Thoracic aorta (tissue), 2 donors: ENCODE data around the gene GMPPB. TPM values are rescaled to one million over a fixed set of nuclear protein-coding genes. Genes with fewer than 3 reads are reported as not detected.

Experiments used
- ATAC-seq: fragments of 150-250 bp; one replicate; pipeline ENCODE4 v1.8.0; 2017; ENCODE audit warnings: low read depth; ENCODE audit not compliant: insufficient number of reproducible peaks, low FRiP score
- DNase-seq: peaks from one replicate; pipeline ENCODE4 v3.0.0-alpha.2; 2020; ENCODE audit warnings: low spot score
- H3K27ac ChIP-seq, 2 donors: fragments of 200-600 bp; sonication (generic); 1 replicate in 1 of 2; 2 replicates in 1 of 2; pipeline ENCODE4 v1.5.1; 2016; ENCODE audit warnings: mild to moderate bottlenecking in 2 of 2, moderate library complexity in 2 of 2
- H3K27me3 ChIP-seq: fragments of 200-600 bp; sonication (generic); replicated peaks from 2 replicates; pipeline ENCODE4 v1.6.0; 2016; ENCODE audit warnings: mild to moderate bottlenecking; ENCODE audit not compliant: insufficient read depth
- H3K36me3 ChIP-seq: fragments of 200-600 bp; sonication (generic); one replicate; pipeline ENCODE4 v1.5.1; 2016
- H3K4me1 ChIP-seq, 2 donors: fragments of 200-600 bp; sonication (generic); 1 replicate in 1 of 2; 2 replicates in 1 of 2; pipeline versions ENCODE4 v1.5.1 to v1.6.0; 2016; ENCODE audit warnings: low read depth in 2 of 2, mild to moderate bottlenecking in 1 of 2; ENCODE audit not compliant: control insufficient read depth in 1 of 2
- H3K4me3 ChIP-seq: fragments of 200-600 bp; sonication (generic); 2 replicates; pipeline ENCODE4 v1.5.1; 2016; ENCODE audit warnings: mild to moderate bottlenecking
- H3K9me3 ChIP-seq: fragments of 200-600 bp; sonication (generic); 2 replicates; pipeline ENCODE4 v1.5.1; 2016
- total RNA-seq, 2 donors: library from RNA; depleted of rRNA; stranded (reverse); fragments of >200 nt; gene quantifications; one replicate each; pipeline versions ENCODE4 v1.1.0 to v1.2.3, GENCODE V29; 2016
- TF ChIP-seq, protein P1 (sequence below): fragments of 200-600 bp; sonication (generic); IDR thresholded peaks from one replicate; pipeline ENCODE4 v1.5.1; 2019; ENCODE audit warnings: antibody characterized with exemption

Gene GMPPB
- total RNA-seq, 2 donors from 2014 or later, result 30.5 to 43.1 TPM

DNA sequence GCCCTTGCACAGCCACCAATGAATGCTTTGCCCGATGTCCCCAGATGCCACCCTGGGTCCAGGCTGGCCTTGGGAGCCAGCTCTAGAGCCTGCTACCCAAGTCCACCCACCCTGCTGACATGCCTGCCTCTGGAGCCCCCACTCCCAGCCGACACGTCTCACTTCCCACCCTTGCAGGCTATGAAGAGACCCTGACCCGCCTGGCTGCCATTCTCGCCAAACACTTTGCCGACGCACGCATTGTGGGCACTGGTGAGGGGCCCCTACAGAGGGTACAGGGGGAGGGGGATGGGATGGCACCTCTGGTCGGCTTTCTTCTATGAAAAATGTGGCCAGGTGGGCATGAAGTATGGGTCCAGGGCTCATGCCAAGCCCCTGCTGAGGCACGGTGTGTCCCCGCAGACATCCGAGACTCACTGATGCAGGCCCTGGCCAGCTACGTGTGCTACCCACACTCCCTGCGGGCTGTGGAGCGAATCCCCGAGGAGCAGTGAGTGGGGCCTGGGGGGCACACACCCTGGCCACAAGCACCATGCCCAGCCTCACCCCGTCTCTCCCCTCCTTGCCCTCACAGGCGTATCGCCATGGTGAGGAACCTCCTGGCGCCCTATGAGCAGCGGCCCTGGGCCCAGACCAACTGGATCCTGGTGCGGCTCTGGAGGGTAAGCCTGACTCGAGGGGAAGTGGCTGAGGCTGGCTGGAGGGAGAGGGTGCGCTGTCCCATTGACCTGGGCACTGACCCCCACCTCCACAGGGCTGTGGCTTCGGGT, 10.2 kb downstream of the GMPPB start:
- DNase-seq, result no peak
- ATAC-seq, result no peak

GRCh38 chr3:49712631-49713317, 11.0 kb downstream of the GMPPB start:
- no peak overlapping the region for H3K4me3 ChIP-seq
- H3K36me3 ChIP-seq, result peaks cover 30% of the 10 kb centered on the region
- ATAC-seq (no peak), DNase-seq (no peak)
- H3K27me3 ChIP-seq, result no peaks in the 10 kb centered on the region
- no peak overlapping the region for H3K27ac ChIP-seq
- no peaks in the 10 kb centered on the region for H3K9me3 ChIP-seq
- no peaks in the 10 kb centered on the region for H3K4me1 ChIP-seq
- TF ChIP-seq, protein P1, sequence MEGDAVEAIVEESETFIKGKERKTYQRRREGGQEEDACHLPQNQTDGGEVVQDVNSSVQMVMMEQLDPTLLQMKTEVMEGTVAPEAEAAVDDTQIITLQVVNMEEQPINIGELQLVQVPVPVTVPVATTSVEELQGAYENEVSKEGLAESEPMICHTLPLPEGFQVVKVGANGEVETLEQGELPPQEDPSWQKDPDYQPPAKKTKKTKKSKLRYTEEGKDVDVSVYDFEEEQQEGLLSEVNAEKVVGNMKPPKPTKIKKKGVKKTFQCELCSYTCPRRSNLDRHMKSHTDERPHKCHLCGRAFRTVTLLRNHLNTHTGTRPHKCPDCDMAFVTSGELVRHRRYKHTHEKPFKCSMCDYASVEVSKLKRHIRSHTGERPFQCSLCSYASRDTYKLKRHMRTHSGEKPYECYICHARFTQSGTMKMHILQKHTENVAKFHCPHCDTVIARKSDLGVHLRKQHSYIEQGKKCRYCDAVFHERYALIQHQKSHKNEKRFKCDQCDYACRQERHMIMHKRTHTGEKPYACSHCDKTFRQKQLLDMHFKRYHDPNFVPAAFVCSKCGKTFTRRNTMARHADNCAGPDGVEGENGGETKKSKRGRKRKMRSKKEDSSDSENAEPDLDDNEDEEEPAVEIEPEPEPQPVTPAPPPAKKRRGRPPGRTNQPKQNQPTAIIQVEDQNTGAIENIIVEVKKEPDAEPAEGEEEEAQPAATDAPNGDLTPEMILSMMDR, result no peak

More for the DNA sequence above, 10.2 kb downstream of the GMPPB start:
- H3K36me3 ChIP-seq, result peaks cover 30% of the 10 kb centered on the region
- peaks cover under 1 to 2% of the 10 kb centered on the region in 2 donors for H3K4me1 ChIP-seq
- H3K4me3 ChIP-seq, result no peak overlapping the region
- H3K9me3 ChIP-seq, result no peaks in the 10 kb centered on the region
- no peak overlapping the region for H3K27ac ChIP-seq
- TF ChIP-seq, protein P1, result no peak
- H3K27me3 ChIP-seq, result no peaks in the 10 kb centered on the region

- no peaks in the 10 kb centered on the region for H3K27me3 ChIP-seq
- no peaks in the 10 kb centered on the region for H3K4me1 ChIP-seq
- peaks cover 30% of the 10 kb centered on the region for H3K36me3 ChIP-seq
- H3K4me3 ChIP-seq, result no peak overlapping the region
- no peaks in the 10 kb centered on the region for H3K9me3 ChIP-seq
- ATAC-seq (no peak), DNase-seq (no peak)
- no peak overlapping the region for H3K27ac ChIP-seq
- TF ChIP-seq, protein P1, result no peak
These were observed 11.6 kb downstream of the GMPPB start for GRCh38 chr3:49712166-49712565.

DNA sequence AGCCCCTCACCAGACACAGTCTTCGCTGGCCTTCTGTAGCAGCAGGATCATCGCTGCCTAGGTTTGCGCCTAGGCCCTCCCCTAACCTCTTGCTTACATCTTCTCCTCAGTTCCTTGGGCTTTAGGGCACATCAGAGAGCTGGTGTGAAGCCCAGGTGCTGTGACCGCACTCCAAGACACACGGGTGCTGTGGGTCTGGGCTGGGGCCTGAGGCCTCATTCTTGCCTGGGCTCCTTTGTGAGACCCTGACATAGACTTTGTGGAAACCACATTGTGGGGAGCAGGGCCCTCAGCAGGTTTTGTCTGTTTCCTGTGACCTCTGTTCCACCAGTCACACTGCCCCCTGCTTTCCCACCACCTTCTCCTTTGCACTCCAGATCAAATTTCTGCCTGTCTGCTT, 12.3 kb downstream of the GMPPB start:
- peaks cover 28% of the 10 kb centered on the region for H3K36me3 ChIP-seq
- DNase-seq, result no peak

GRCh38 chr3:49709852-49710251, 13.9 kb downstream of the GMPPB start:
- Histone ChIP-seq H3K36me3 (peaks cover 25% of the 10 kb centered on the region), H3K27me3 (no peaks in the 10 kb centered on the region), H3K9me3 (no peaks in the 10 kb centered on the region), H3K27ac (no peak overlapping the region), H3K4me1 (no peaks in the 10 kb centered on the region), H3K4me3 (no peak overlapping the region)
- ATAC-seq, result no peak
- no peak for DNase-seq
- TF ChIP-seq, protein P1, result no peak

More for the DNA sequence above, 12.3 kb downstream of the GMPPB start:
- Histone ChIP-seq H3K27ac (no peak overlapping the region), H3K4me1 (no peaks in the 10 kb centered on the region), H3K27me3 (no peaks in the 10 kb centered on the region), H3K9me3 (no peaks in the 10 kb centered on the region), H3K4me3 (no peak overlapping the region)
- TF ChIP-seq, protein P1, result no peak
- no peak for ATAC-seq
